Nephron (organoid): Measurements from ENCODE around the gene UCHL5.

Source experiments
- H3K27ac Mint-ChIP-seq, 3 experiments: 2 replicates each; pipeline ENCODE4 v1.8.0; 2020; ENCODE audit warnings: mixed read lengths in 3 of 3, mild to moderate bottlenecking in 2 of 3, moderate library complexity in 1 of 3
- H3K27me3 Mint-ChIP-seq: 2 replicates; pipeline ENCODE4 v1.8.0; 2021; ENCODE audit warnings: low read depth, mild to moderate bottlenecking, moderate library complexity, mixed read lengths
- H3K36me3 Mint-ChIP-seq: 2 replicates; pipeline ENCODE4 v1.8.0; 2020; ENCODE audit warnings: low read depth, mixed read lengths
- H3K4me1 Mint-ChIP-seq: 2 replicates; pipeline ENCODE4 v1.8.0; 2020; ENCODE audit warnings: mixed read lengths
- H3K4me3 Mint-ChIP-seq, 3 experiments: 2 replicates each; pipeline ENCODE4 v1.8.0; 2020; ENCODE audit warnings: mild to moderate bottlenecking in 3 of 3, mixed read lengths in 3 of 3, moderate library complexity in 2 of 3
- H3K9me3 Mint-ChIP-seq: 2 replicates; pipeline ENCODE4 v1.8.0; 2020; ENCODE audit warnings: mixed read lengths
- CTCF ChIP-seq, 3 experiments: fragments of 200-600 bp; sonication (generic); IDR thresholded peaks; one replicate each; pipeline ENCODE4 v1.5.0; 2021; ENCODE audit warnings: antibody characterized with exemption in 3 of 3; ENCODE audit not compliant: unreplicated experiment in 3 of 3

Gene UCHL5

GRCh38 chr1:193013005-193013404 lies 46.2 kb downstream of the UCHL5 start:
- Mint-ChIP-seq H3K4me1 (peaks cover 4% of the 10 kb centered on the region), H3K9me3 (no peaks in the 10 kb centered on the region), H3K36me3 (peaks cover 3% of the 10 kb centered on the region), H3K27ac (peak overlapping the region in 1 of 3 experiments; percentile 2), H3K4me3 (no peak overlapping the region), H3K27me3 (no peaks in the 10 kb centered on the region)
- no peak for TF ChIP-seq CTCF (IDR thresholded peaks at IDR 0.05; ENCODE audit: unreplicated experiment in 3 of 3)

GRCh38 chr1:193011406-193011805 lies 47.8 kb downstream of the UCHL5 start:
- H3K27ac Mint-ChIP-seq, result no peak overlapping the region

GRCh38 chr1:193009501-193009900 lies 49.7 kb downstream of the UCHL5 start:
- H3K4me1 Mint-ChIP-seq, result peaks cover 1% of the 10 kb centered on the region
- H3K4me3 Mint-ChIP-seq, result no peak overlapping the region
- H3K27ac Mint-ChIP-seq, result no peak overlapping the region
- TF ChIP-seq CTCF (IDR thresholded peaks at IDR 0.05; ENCODE audit: unreplicated experiment in 3 of 3), result no peak
- H3K36me3 Mint-ChIP-seq, result peaks cover 9% of the 10 kb centered on the region
- H3K9me3 Mint-ChIP-seq, result peaks cover 14% of the 10 kb centered on the region
- no peaks in the 10 kb centered on the region for H3K27me3 Mint-ChIP-seq

More at GRCh38 chr1:193011406-193011805, 47.8 kb downstream of the UCHL5 start:
- peaks cover 5% of the 10 kb centered on the region for H3K36me3 Mint-ChIP-seq
- peaks cover 4% of the 10 kb centered on the region for H3K4me1 Mint-ChIP-seq
- no peak overlapping the region for H3K4me3 Mint-ChIP-seq
- no peaks in the 10 kb centered on the region for H3K27me3 Mint-ChIP-seq
- TF ChIP-seq CTCF (IDR thresholded peaks at IDR 0.05; ENCODE audit: unreplicated experiment in 3 of 3), result no peak
- peaks cover 2% of the 10 kb centered on the region for H3K9me3 Mint-ChIP-seq

GRCh38 chr1:193005785-193006184 lies 53.4 kb downstream of the UCHL5 start:
- Mint-ChIP-seq H3K4me1 (no peaks in the 10 kb centered on the region), H3K27me3 (no peaks in the 10 kb centered on the region), H3K9me3 (peaks cover 20% of the 10 kb centered on the region), H3K27ac (no peak overlapping the region), H3K36me3 (peaks cover 41% of the 10 kb centered on the region), H3K4me3 (no peak overlapping the region)
- no peak for TF ChIP-seq CTCF (IDR thresholded peaks at IDR 0.05; ENCODE audit: unreplicated experiment in 3 of 3)

- Mint-ChIP-seq H3K4me3 (no peak overlapping the region), H3K4me1 (no peaks in the 10 kb centered on the region), H3K27me3 (no peaks in the 10 kb centered on the region), H3K27ac (no peak overlapping the region), H3K36me3 (peaks cover 76% of the 10 kb centered on the region), H3K9me3 (peaks cover 23% of the 10 kb centered on the region)
- TF ChIP-seq CTCF (IDR thresholded peaks at IDR 0.05; ENCODE audit: unreplicated experiment in 3 of 3), result no peak
Measured at GRCh38 chr1:192998536-192998935, 60.6 kb downstream of the UCHL5 start.

GRCh38 chr1:192994141-192994540 lies 65.0 kb downstream of the UCHL5 start:
- no peak overlapping the region for H3K4me3 Mint-ChIP-seq
- no peaks in the 10 kb centered on the region for H3K27me3 Mint-ChIP-seq
- no peak for TF ChIP-seq CTCF (IDR thresholded peaks at IDR 0.05; ENCODE audit: unreplicated experiment in 3 of 3)
- no peaks in the 10 kb centered on the region for H3K4me1 Mint-ChIP-seq
- peaks cover 42% of the 10 kb centered on the region for H3K36me3 Mint-ChIP-seq
- H3K27ac Mint-ChIP-seq, result no peak overlapping the region
- peaks cover 11% of the 10 kb centered on the region for H3K9me3 Mint-ChIP-seq
